Ramos (cell line): Measurements from ENCODE around the gene NKX3-2.

Experiments used
- in situ Hi-C: fragments of 300-500 bp; cut with MboI; formaldehyde crosslinking; loops from one replicate; pipeline ENCODE4 v1.14.3; 2022; ENCODE audit warnings: low sequenced_read_pairs; ENCODE audit not compliant: unreplicated experiment

Gene NKX3-2

GRCh38 chr4:13546142-13546940 lies 2.0 kb upstream of the NKX3-2 start:
- in situ Hi-C loops, result loop anchor here (5.0 kb wide), 1 partner anchor 819 kb away; no protein-coding TSS in a partner anchor

GRCh38 chr4:13545394-13545808 lies 1.1 kb upstream of the NKX3-2 start:
- in situ Hi-C loops, result loop anchor here (5.0 kb wide), 1 partner anchor 818 kb away; no protein-coding TSS in a partner anchor

GRCh38 chr4:13544606-13545393 lies 492 bp upstream of the NKX3-2 start:
- in situ Hi-C loops, result loop anchor here (5.0 kb wide), 1 partner anchor 817 kb away; no protein-coding TSS in a partner anchor

GRCh38 chr4:13543032-13543838 lies 1.1 kb downstream of the NKX3-2 start:
- in situ Hi-C loops, result no loop called here

- in situ Hi-C loops, result no loop called here
Observed at GRCh38 chr4:13542577-13543031, 1.7 kb downstream of the NKX3-2 start.

- in situ Hi-C loops, result no loop called here
Observed at GRCh38 chr4:13541720-13542576, 2.4 kb downstream of the NKX3-2 start.

GRCh38 chr4:13541176-13541604 lies 3.1 kb downstream of the NKX3-2 start:
- in situ Hi-C loops, result no loop called here

- in situ Hi-C loops, result no loop called here
Observed at GRCh38 chr4:13540446-13541175, 3.7 kb downstream of the NKX3-2 start.

GRCh38 chr4:13539619-13540445 lies 4.5 kb downstream of the NKX3-2 start:
- in situ Hi-C loops, result no loop called here

GRCh38 chr4:13539047-13539618 lies 5.2 kb downstream of the NKX3-2 start:
- in situ Hi-C loops, result no loop called here

GRCh38 chr4:13538427-13538973 lies 5.8 kb downstream of the NKX3-2 start:
- in situ Hi-C loops, result no loop called here

GRCh38 chr4:13537832-13538177 lies 6.5 kb downstream of the NKX3-2 start:
- in situ Hi-C loops, result no loop called here

- in situ Hi-C loops, result no loop called here
Observed at GRCh38 chr4:13537011-13537831, 7.1 kb downstream of the NKX3-2 start.

- in situ Hi-C loops, result no loop called here
Observed at GRCh38 chr4:13536607-13537006, 7.7 kb downstream of the NKX3-2 start.

- in situ Hi-C loops, result no loop called here
Observed at GRCh38 chr4:13535708-13536361, 8.5 kb downstream of the NKX3-2 start.

- in situ Hi-C loops, result no loop called here
Observed at GRCh38 chr4:13535118-13535517, 9.2 kb downstream of the NKX3-2 start.
